Stimulated activated CD8-positive, alpha-beta memory T cell treated with anti-CD3 and anti-CD28 coated beads, Interleukin-15, amount 100 ng/mL, for 48 hours (primary cell): Measurements from ENCODE around the gene DAGLA.
A peak's percentile ranks its signal among the peaks of the same experiment; 100 is the strongest.

Experiments
- DNase-seq, 2 donors: peaks; one replicate each; pipeline ENCODE4 v3.0.0-alpha.2; 2020; ENCODE audit warnings: low read depth in 2 of 2

DAGLA gene

GRCh38 chr11:61730240-61730994, 50.2 kb downstream of the DAGLA start:
- no peak for DNase-seq

DNA sequence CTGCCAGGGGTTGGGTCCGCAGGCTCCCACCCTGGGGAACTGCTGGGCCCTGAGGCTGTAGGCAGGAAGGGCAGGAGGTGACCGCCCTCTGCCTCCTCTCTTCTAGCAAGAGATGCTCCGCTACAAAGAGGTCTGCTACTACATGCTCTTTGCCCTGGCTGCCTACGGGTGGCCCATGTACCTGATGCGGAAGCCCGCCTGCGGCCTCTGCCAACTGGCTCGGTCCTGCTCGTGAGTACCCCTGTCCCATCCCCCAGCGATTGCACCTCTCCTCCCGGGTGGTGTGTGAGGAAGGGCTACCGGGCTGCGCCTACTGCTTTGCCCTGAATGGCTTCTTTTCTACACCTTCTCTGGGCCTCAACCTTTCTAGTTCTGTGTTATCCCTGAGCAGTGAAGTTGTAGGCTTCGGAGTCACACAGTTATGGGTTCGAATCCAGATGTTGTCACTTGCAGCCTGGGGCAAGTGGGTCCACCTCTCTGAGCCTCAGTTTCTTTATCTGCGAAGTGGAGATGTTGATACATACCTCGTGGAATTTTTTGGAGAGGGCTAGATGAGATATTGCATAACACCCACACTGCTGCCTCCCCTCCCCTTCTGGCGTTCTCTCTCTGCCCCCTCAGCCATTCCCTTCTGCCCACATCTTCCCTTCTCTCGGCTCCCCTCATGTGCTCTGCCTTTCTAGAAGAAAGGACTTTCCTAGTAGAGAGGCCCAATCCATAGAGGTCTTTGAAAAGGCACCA, 51.2 kb downstream of the DAGLA start:
- DNase-seq, result no peak

GRCh38 chr11:61731952-61732675, 51.9 kb downstream of the DAGLA start:
- no peak for DNase-seq

- no peak for DNase-seq
Measured at GRCh38 chr11:61732705-61733104, 52.5 kb downstream of the DAGLA start.

- DNase-seq, result peak; percentile 70 to 73
Measured at GRCh38 chr11:61733120-61733978, 53.2 kb downstream of the DAGLA start.

DNA sequence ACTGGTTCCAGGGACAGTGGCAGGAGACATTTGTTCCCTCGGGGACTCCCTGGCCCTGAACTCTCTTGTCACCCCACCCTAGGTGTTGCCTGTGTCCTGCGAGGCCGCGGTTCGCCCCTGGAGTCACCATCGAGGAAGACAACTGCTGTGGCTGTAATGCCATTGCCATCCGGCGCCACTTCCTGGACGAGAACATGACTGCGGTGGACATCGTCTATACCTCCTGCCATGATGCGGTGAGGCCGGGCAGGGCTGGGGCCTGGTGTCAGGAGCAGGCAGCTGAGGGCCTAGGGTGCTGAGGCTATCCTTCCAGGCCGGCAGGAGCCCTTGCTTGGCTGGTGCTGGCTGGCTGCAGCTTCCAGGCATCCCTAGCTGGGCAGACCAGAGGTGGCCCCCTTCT, 54.6 kb downstream of the DAGLA start:
- DNase-seq, result no peak

GRCh38 chr11:61735391-61735790, 55.2 kb downstream of the DAGLA start:
- DNase-seq, result no peak

GRCh38 chr11:61736310-61736709, 56.1 kb downstream of the DAGLA start:
- no peak for DNase-seq

GRCh38 chr11:61737131-61737530, 56.9 kb downstream of the DAGLA start:
- no peak for DNase-seq

GRCh38 chr11:61737636-61738386, 57.6 kb downstream of the DAGLA start:
- no peak for DNase-seq

DNA sequence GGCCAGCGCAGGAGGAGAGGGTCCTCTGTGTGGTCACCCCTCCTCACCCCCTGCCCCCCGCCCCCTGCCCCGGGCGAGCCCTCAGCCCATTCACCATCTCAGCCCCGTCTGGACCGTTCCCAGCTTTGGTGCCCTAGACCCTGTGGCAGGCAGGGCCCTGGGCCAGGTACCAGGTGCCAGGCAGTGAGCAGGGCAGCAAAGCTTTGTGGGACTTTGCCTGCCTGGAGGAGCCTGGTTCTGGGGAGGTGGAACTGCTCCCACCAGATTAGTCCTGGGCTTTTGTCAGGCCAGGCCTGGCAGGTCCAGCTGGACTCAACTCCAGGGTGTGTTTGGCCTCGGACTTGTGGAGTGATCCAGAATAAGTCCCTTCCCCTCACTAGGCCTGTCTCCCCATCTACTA, 58.6 kb downstream of the DAGLA start:
- DNase-seq, result no peak

DNA sequence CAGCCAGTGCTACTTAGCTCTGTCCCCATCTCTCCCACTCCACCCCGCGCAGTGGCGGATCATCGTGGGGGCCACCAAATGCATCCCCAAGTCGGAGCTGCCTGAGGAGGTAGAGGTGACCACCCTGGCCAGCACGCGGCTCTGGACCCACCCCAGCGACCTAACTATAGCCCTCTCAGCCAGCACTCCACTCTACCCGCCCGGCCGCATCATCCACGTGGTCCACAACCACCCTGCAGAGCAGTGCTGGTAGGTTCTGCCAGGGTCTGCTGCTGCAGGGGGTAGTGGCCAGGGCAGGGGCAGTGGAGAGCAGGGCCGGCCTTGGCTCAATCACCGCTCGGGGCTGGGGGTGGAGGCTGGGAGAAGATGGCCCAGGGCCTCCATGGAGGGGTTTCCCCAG, 59.2 kb downstream of the DAGLA start:
- no peak for DNase-seq

- no peak for DNase-seq
Measured at GRCh38 chr11:61739966-61740365, 59.8 kb downstream of the DAGLA start.

- no peak for DNase-seq
Measured at GRCh38 chr11:61742391-61742790, 62.2 kb downstream of the DAGLA start.

DNA sequence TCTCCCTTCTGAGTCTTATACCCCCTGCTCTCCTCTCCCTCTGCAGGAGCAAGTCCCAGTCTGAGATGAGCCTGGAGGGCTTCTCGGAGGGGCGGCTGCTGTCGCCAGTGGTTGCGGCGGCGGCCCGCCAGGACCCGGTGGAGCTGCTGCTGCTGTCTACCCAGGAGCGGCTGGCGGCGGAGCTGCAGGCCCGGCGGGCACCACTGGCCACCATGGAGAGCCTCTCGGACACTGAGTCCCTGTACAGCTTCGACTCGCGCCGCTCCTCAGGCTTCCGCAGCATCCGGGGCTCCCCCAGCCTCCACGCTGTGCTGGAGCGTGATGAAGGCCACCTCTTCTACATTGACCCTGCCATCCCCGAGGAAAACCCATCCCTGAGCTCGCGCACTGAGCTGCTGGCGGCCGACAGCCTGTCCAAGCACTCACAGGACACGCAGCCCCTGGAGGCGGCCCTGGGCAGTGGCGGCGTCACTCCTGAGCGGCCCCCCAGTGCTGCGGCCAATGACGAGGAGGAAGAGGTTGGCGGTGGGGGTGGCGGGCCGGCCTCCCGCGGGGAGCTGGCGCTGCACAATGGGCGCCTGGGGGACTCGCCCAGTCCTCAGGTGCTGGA, 63.4 kb downstream of the DAGLA start:
- DNase-seq, result no peak

- no peak for DNase-seq
Measured at GRCh38 chr11:61744181-61744580, 64.0 kb downstream of the DAGLA start.

GRCh38 chr11:61744609-61745156, 64.5 kb downstream of the DAGLA start:
- DNase-seq, result no peak

GRCh38 chr11:61745781-61746441, 65.7 kb downstream of the DAGLA start:
- DNase-seq, result no peak

- DNase-seq, result no peak
Measured at GRCh38 chr11:61746442-61747191, 66.4 kb downstream of the DAGLA start.
